ENCODE data around the gene PLXDC1. TPM values are rescaled to one million over a fixed set of nuclear protein-coding genes. Genes with fewer than 3 reads are reported as not detected.

PLXDC1 gene
- total RNA-seq, 1 experiment from 2014 or later: 2.0 TPM

- Histone ChIP-seq H2AFZ (ENCODE audit: low read length) (no peak overlapping the region), H3K27me3 (ENCODE audit: insufficient read depth, low read length) (no peaks in the 10 kb centered on the region; the same call in 1 of the 2 replicates)
- no CpG with 5 or more reads among the region's 8 CpGs for WGBS (ENCODE audit: extremely low coverage, insufficient read length, low lambda C conversion rate)
Measured at GRCh38 chr17:39104657-39105056, 46.8 kb downstream of the PLXDC1 start.

More at GRCh38 chr17:39104657-39105056, 46.8 kb downstream of the PLXDC1 start:
- H3K27me3 Mint-ChIP-seq (ENCODE audit: low read depth): peaks cover 3% of the 10 kb centered on the region; the same call in 1 of the 2 replicates
- no peak overlapping the region for H3K18ac ChIP-seq (ENCODE audit: insufficient read length, low read depth, low read length)
- no peaks in the 10 kb centered on the region for H4K20me1 ChIP-seq (ENCODE audit: control insufficient read depth, insufficient read depth, insufficient read length)
- H2BK20ac ChIP-seq (ENCODE audit: low read depth, low read length, poor library complexity, severe bottlenecking): no peak overlapping the region
- H3K79me1 ChIP-seq (ENCODE audit: insufficient read depth, low read depth, low read length, poor library complexity, severe bottlenecking): no peaks in the 10 kb centered on the region
- no peak overlapping the region for H4K8ac ChIP-seq (replicated peaks; ENCODE audit: insufficient read length, low read depth, low read length)
- H3K4me3 Mint-ChIP-seq: no peak overlapping the region
- no peak overlapping the region for H3K27ac ChIP-seq (ENCODE audit: insufficient read length, low read depth, low read length)
- no peaks in the 10 kb centered on the region for H3K23me2 ChIP-seq (ENCODE audit: insufficient read length, low read depth, low read length, poor library complexity, severe bottlenecking)
- H3K4me2 ChIP-seq (ENCODE audit: insufficient read depth, insufficient read length, low read length): no peak overlapping the region
- H2BK5ac ChIP-seq (ENCODE audit: insufficient read length, low read length): no peak overlapping the region
- no peak overlapping the region for H2AK5ac ChIP-seq (ENCODE audit: insufficient read length, low read length)
- H3K27ac Mint-ChIP-seq: peak overlapping the region in 1 of 3 experiments; percentile 27; a peak in 2 of 7 replicates
- no peaks in the 10 kb centered on the region for H3K9me3 ChIP-seq (ENCODE audit: control insufficient read depth, low read depth, low read length)
- no peaks in the 10 kb centered on the region for H3K4me1 ChIP-seq (ENCODE audit: insufficient read depth, low read length)
- H2BK15ac ChIP-seq (ENCODE audit: low read depth, low read length): no peak overlapping the region
- H3K23ac ChIP-seq (ENCODE audit: insufficient read length, low read depth, low read length): no peak overlapping the region
- H3K14ac ChIP-seq (ENCODE audit: insufficient read depth, low read length): no peak overlapping the region
- H2BK120ac ChIP-seq (ENCODE audit: low read depth, low read length, poor library complexity, severe bottlenecking): no peak overlapping the region
- no peak for TF ChIP-seq CTCF (conservative IDR thresholded peaks at IDR 0.05)
- DNase-seq: no peak
- H3K9ac ChIP-seq (ENCODE audit: extremely low read depth, insufficient read length, low read length): no peak overlapping the region
- no peak overlapping the region for H3K4ac ChIP-seq (ENCODE audit: low read depth, low read length)
- H3T11ph ChIP-seq (ENCODE audit: low read length): no peak overlapping the region
- no peaks in the 10 kb centered on the region for H3K36me3 Mint-ChIP-seq (ENCODE audit: insufficient read depth in 1 of 3, low read depth in 3 of 3)
- H4K5ac ChIP-seq (ENCODE audit: insufficient read length, low read depth, low read length): no peak overlapping the region
- no peaks in the 10 kb centered on the region for H3K79me2 ChIP-seq (ENCODE audit: insufficient read depth, low read length)
- H4K91ac ChIP-seq (ENCODE audit: insufficient read length, low read depth, low read length): no peak overlapping the region
- no peak overlapping the region for H3K56ac ChIP-seq (ENCODE audit: insufficient read length, low read depth, low read length)
- H3K9me3 Mint-ChIP-seq: no peaks in the 10 kb centered on the region
- no peak overlapping the region for H2BK12ac ChIP-seq (ENCODE audit: insufficient read length, low read depth, low read length)
- H3K4me1 Mint-ChIP-seq: 0 out of 4 replicates have a peak, but pooled peaks cover 0 to 9% of the 10 kb centered on the region in 2 experiments
